HG02642 (cell line): ENCODE data around the gene SAMD11.

Experiments used
- ATAC-seq: cut with Tn5 transposase; IDR thresholded peaks from one replicate; pipeline ENCODE4 v1.9.1; 2021; ENCODE audit warnings: mild to moderate bottlenecking; ENCODE audit not compliant: unreplicated experiment, poor library complexity

SAMD11 gene

DNA sequence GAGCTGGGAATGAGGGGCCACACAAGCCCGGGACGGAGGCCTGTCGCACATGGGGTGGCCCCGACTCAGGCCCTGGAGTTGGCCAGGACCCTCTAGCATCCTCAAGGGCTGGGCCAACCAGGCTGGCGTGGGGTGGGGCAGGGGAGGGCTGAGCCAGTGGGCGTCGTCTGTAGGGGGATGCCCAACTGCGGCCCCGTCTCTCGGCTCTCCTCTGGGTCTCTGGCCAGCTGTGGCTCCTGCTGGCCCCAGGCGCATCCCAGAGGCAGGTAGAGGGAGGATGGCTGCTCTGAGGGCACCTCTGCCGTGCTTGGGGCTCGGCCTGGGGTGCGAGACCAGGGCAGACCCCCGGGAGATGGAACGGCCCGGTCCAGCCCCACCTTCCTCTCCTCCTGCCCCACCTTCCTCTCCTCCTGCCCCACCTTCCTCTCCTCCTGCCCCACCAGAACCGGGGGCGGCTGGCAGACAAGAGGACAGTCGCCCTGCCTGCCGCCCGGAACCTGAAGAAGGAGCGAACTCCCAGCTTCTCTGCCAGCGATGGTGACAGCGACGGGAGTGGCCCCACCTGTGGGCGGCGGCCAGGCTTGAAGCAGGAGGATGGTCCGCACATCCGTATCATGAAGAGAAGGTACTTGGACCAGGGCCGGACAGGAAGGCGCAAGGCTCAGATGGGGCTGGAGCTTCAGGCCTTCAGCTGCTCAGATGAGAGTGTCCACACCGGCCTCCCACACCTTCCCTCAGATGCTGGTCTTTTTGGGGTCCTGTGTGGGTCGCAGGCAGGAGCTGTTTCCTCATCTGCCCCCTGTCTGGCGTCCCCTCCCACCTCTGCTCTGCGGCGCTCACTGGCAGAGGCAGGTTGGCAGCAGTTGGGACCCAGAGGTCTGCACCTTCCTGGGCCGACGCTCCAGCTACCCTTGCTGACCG is 6.2 kb downstream of the SAMD11 start:
- ATAC-seq = no peak

DNA sequence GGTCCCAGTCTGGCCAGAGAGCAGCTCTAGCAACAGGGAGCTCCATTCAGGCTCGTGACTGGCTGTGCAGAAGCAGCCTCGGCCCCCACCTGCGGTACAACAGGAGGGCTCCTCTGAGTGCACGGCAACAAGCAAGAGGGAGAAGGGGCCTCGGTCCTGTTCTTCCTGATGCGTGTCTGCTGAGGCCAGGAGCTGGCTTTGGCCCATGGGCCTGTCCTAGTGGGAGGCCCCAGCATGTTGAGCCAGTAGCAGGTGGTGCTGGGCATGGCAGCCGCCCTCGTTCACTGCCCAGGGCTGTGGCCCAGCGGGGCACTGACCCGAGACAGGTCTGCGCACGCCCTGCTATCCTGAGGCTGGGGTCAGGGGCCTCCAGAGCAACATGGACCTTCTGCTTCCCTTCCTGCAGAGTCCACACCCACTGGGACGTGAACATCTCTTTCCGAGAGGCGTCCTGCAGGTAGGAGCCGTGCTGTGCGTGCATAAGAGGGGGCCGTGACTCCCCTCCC is 7.0 kb downstream of the SAMD11 start:
- ATAC-seq = no peak

DNA sequence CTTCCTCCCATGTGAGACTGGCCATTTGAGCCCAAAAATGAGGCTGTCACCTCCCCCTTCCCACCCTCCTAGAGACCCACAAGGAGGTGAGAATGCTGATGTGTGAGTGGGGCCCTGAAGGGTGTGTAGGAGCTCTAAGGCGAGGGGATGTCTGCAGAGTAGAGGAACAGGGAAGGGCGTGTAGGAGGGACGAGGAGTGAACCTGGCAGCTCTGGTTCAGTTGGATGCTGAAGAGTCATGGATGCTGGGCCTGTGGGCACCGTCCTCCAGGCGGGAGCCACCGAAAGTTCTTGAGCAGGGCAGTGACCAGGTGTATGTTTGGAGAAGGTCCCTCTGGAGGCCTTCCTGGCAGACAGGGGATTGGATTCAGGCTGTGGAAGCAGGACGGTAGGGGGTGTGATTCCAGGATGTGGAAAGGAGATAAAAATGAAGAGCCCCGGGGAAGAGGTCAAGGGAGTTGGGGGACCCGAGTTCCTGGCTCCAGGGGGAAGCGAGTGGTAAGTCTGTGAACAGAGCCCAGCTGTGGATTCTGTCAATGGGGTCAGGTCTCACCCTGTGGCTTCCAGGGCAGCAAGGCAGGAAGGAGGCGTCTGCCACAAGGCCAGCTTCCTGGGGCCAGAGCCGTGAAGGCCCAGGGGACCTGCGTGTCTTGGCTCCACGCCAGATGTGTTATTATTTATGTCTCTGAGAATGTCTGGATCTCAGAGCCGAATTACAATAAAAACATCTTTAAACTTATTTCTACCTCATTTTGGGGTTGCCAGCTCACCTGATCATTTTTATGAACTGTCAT is 7.9 kb downstream of the SAMD11 start:
- no peak for ATAC-seq

DNA sequence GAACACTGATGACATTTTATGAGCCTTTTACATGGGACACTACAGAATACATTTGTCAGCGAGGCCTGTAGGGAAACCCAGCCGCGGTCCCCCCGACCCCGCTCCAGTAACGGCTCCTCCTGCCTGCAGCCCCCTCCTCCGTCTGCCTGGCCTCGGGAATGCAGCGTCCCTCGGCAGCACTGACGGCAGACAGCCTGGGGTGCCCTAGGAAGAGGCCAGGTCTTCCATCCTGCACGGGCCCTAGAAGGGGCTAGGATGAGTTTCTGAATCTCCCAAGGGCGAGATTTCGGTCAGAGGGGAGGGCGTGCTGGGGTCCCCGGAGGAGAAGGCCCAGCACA is 8.4 kb downstream of the SAMD11 start:
- no peak for ATAC-seq

DNA sequence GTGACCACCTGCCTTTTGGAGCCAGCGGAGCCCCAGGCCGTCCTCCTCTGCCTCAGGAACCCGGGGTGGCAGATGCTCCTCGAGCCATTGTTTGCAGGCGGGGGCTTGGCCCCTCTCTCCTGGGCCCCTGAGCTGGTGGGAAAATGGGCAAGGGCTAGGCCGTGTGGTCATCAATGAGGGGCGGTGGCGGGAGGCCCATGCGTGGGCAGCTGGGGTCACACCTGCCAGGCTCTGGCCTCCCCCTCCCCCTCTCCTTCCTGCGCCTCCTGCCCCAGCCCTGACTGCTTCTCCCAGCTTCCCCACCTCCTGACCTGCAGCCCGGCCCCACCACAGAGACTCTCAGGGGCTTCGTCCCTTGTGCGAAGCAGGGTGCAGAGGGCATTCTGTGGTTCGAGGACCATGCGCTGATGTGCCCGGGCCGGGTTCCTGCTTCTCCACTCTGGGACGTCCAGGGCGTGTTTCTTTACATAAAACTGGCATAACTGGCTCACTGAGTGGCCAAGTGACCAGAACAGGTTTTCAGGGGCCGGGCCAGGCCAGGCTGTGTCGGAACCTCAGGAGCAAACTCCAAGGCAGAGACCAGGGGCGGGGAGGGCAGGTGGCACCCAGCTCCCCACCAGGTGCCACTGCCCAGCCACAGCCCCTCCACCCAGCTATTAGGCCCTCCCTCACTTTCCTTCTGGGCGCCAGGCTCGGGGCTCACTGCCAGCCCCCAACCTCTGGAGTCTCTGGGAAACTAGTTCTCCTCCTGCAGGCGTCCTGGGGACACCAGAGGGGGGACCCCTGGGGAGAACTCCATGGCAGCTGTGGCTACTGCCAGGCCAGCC is 9.3 kb downstream of the SAMD11 start:
- ATAC-seq = no peak

DNA sequence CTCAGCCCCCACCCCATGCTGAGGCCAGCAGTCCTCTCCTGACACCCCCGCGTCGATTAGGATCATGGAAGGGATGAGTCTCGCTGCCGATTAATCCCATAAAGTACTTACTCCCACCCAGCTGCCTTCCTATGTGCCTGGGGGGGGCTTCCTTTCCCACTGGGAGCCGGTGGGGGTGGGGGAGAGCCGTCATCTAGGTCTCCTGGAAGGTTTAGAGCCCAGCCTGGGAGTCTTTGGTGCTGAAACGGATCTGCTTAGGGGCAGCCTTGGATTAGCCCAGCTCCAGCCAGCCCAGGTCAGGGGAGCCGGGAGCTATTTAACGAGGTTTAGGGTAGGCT is 9.8 kb downstream of the SAMD11 start:
- ATAC-seq = no peak

DNA sequence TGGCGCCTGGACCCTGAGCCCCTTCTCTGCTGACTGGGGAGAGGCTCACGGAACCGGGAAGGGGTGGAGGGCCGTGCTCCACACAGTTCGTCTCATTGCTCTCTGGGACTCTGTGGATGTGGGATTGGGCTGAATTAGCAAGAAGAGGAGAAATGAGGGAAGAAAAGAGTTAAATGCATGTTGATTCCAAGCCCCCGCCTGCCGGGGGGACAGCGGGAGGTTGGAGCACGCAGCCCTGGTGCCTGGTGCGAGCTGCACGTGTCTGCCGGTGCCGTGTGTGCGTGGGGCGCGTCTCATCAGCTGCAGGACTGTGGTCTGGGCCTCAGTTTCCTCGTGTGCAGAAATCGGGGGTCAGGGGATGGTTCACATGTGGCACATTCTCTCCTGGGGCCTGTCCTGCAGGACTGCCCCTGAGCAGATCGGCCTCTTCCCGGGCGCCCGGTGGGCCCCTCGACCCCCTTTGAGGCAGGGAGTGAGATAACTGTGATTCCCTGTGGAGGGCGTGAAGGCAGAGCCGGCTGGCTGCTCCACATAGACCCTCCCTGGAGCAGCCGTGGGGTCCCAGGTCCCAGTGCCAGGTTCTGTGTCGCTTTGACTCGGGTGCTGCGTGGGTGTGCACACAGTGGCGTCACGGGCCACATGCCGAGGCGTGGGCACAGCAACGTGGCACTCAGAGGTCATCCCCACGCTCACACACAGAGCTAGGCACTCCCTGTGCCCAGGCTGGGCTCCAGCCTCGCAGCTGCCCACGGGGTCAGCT is 11.4 kb downstream of the SAMD11 start:
- no peak for ATAC-seq

DNA sequence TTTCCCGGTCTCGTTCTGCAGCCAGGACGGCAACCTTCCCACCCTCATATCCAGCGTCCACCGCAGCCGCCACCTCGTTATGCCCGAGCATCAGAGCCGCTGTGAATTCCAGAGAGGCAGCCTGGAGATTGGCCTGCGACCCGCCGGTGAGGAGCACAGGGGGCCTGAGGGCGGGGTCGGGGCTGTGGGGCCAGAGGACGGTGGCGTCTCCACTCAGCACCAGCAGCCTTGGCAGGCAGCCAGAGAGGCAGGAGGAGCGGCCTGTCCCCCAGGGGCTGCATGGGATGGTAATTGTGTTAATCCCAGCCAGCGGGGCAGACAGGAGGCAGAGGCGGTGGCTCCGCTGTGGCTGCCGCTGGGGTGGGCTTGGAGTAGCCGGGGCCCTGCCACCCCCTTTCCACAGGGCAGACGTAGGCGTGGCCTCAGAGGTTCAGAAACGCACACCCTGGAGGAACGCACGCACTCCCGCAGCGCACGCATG is 12.1 kb downstream of the SAMD11 start:
- no peak for ATAC-seq

DNA sequence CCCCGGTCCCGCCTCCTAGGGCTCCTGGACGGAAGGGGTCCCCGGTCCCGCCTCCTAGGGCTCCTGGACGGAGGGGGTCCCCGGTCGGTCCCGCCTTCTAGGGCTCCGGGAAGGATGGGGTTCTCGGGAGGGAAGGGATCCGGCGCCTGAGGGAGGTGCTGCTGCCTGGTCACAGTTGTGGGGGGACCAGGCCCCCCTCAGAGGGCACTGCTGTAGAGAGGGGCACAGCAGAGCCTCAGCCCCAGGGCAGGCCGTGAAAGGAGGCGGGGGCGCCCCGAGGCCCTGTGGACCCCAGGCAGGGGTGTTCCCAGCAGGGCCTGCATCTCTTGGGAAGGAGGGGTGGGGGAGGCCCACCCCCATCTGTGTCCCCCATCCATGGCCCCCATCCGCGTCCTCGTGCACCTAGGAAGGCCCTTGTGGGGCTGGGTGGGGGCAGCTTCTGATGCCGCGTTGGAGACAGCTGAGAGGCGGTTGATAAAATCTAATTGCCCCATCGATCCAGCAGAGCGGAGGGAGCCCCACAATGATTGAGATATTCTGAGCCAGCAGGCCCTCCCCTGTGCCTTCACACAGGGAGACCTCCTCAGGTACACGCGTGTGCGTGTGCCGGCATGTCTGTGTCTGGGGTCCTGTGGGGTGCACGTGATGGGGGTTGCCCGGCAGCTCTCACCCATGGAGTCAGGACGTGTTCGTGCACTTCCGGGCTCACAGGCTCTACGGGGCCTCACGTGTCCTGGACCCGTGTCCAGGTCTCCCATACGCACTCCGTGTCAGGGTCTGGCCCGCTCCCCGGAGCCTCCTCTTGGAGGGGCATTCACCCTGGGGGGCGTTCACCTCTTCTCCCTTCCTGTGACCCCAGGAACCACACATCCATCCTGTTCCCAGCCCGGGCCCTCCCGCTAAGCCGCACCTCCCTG is 12.9 kb downstream of the SAMD11 start:
- ATAC-seq = no peak

DNA sequence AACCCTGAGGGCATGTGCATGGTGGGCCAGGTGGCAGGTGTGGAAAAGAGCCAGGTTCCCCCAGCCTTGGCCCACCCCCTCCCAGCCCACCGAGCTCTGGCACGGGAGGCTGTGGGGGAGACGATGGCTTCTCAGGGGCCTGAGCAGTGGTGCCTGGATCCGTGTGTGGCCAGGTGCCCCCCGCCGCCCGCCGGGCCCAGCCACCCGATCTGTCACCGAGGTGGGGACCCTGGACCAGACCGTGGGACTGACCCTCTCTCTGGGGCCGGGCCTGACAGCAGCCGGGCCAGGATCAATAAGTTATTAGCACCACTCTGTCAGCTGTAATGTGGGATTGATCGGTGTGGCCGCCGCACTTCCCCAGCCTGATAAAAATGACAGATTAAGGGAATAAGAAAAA is 13.8 kb downstream of the SAMD11 start:
- ATAC-seq = no peak

DNA sequence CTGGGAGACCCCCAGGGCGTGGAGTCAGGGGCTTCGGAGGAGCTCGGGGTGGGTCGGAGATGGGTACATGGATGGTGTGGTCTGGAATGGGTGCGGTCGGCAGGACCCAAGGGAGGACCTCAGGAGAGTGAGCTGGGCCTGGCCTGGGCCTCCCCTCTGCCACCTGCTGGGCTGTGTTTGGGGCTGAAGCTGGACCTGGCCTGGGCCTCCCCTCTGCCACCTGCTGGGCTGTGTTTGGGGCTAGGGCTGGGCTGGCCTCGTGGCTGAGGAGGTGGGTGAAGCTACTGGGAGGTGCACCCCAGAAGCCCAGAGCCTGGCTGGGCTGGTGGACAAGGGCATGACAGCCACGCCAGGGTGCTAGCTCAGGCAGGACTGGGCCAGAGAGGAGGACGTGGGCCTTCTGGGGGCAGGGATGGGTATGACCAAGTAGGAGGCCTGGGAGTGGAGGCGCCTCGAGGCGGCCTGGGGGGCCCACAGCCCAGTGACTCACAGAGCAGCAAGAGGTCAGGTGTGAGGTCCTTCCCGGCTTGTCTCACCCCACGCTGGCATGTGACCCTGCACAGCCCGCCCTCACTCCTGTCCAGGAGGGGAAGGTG is 14.5 kb downstream of the SAMD11 start:
- ATAC-seq = no peak

DNA sequence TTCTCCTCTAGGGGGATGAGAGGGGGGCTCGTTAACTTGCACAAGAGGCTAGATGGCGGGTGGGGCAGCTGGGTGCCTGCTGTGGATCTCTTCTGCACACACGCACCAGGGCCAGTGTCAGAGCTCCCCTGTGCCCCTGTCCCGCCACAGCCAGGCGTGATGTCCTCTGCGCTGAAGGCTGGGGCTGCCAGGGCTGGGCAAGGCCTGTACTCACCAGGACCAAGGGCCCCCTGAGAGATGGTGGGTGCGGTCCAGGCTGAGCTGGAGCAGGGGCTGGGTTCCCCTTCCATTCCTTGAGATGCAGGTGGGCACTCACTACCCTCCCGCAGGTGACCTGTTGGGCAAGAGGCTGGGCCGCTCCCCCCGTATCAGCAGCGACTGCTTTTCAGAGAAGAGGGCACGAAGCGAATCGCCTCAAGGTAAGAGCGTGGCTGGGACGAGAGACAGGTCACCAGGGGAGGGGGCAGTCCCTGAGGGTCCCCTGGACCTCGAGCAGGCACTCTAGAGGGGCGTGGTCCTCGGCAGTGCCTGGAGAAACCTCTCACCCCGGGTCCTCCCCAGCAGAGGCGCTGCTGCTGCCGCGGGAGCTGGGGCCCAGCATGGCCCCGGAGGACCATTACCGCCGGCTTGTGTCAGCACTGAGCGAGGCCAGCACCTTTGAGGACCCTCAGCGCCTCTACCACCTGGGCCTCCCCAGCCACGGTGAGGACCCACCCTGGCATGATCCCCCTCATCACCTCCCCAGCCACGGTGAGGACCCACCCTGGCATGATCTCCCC is 15.2 kb downstream of the SAMD11 start:
- no peak for ATAC-seq

DNA sequence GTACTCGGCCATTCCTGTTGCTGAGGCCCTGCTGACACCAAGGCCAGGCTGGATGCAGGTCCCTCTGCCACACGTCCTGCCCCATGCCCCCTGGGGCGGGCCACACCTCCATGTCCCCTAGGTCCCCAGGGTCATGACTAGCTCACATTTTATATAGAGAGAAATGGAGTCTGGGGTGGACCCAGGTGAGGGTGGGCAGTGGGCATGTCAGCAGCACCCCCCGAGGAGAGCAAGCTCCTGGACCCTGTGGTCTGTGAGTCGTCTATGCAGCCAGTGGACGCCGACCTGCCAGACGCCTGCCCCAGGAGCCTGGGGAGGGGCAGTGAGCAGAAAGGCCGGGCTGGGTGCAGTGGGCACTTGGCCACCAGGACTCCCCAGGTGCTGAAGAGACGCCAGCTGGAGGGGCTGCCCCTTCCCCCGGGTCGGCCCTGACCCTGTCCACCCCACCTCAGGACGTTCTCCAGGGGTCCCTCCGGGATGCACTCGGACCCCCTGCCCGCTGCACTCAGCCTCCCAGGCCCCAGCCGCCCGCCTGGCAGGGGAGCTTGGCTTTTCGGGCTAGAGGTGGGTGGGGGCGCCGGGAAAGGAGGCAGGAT is 15.9 kb downstream of the SAMD11 start:
- ATAC-seq = no peak

DNA sequence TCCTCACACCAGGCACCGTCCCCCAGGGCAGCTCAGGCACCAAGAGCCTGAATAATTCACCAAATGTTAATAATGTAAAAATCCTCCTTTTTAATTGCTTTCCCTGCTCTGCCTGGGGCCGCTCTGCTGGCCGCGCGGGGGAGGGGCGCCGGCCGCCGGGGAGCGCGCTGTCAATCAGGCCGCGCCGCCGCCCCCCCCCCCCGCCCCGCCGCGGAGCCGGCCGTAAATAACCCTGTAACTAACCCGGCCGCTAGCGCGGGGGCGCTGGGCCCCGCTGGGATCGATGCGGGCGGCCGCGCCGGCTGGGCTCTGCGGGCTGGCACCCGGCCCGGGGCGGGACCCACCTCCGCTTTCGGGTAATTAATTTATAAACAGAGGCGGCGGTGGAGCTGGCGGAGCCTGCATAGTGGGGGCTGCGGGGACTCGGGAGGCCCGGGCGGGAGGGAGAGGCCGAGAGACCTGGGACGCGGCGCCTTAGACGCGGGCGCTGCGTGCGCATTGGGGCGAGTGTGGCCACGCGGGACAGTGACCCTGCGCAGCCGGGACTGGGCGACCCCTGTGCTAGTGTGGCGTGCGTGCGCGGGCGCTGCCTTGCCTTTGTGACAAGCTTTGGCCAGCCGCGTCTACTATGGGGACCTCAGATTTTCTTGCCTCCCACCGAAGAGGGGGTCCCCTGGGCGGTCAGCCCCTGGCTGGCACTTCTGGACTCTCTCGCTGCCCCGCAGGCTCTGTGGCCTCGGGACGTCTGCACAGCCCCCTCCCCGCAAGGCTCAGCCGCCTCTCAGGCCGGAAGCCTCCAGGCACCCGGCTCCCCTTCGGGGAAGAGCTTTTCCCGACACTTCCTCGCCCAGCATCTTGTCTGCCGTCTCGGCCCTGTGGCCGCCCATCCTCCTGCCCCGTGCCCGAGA is 16.6 kb downstream of the SAMD11 start:
- ATAC-seq = no peak

DNA sequence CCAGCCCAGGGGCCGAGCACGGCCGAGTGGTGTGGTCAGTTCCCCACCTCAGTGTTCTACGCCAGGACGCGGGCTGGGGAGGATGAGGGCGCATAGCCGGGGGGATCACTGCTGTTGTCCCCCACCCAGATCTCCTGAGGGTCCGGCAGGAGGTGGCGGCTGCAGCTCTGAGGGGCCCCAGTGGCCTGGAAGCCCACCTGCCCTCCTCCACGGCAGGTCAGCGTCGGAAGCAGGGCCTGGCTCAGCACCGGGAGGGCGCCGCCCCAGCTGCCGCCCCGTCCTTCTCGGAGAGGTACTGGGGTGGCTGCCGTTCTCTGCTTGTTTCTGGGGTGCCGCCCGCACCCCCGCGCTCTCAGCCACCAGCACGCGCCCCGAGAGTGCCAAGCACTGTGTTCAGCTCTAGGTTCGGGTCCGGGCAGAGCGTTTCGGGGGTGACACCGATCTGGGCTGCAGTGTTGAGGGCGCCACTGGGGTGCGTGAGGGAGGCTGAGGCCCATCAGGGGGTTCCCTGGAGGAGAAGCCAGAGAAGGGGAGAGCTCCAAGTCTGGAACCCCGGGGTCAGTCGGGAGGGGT is 17.4 kb downstream of the SAMD11 start:
- ATAC-seq = no peak
